Prostate gland (tissue), 2 donors: ENCODE results near the gene SUPT6H. TPM values are rescaled to one million over a fixed set of nuclear protein-coding genes. Genes with fewer than 3 reads are reported as not detected.

Experiments used
- DNase-seq: peaks from one replicate; pipeline ENCODE4 v3.0.0-alpha.2; 2019; ENCODE audit warnings: low spot score
- H3K27ac ChIP-seq, 2 donors: fragments of 200-600 bp; sonication (generic); 2 replicates each; pipeline ENCODE4 v1.5.1; 2017 to 2019
- H3K27me3 ChIP-seq: fragments of 200-600 bp; sonication (generic); replicated peaks from 2 replicates; pipeline ENCODE4 v1.5.1; 2019; ENCODE audit not compliant: insufficient read depth
- H3K36me3 ChIP-seq, 2 donors: fragments of 200-600 bp; sonication (generic); 1 replicate in 1 of 2; 2 replicates in 1 of 2; pipeline versions ENCODE4 v1.5.1 to v1.8.1; 2017 to 2019
- H3K4me1 ChIP-seq: fragments of 200-600 bp; sonication (generic); replicated peaks from 2 replicates; pipeline ENCODE4 v1.5.1; 2019
- H3K4me3 ChIP-seq, 2 donors: fragments of 200-600 bp; sonication (generic); 2 replicates each; pipeline ENCODE4 v1.5.1; 2017 to 2019
- H3K9me3 ChIP-seq: fragments of 200-600 bp; sonication (generic); 2 replicates; pipeline ENCODE4 v1.5.1; 2017
- POLR2A ChIP-seq: fragments of 450-650 bp; IDR thresholded peaks from one replicate; pipeline ENCODE4 v1.6.1; 2016; ENCODE audit warnings: antibody characterized with exemption, mild to moderate bottlenecking
- POLR2AphosphoS5 ChIP-seq: sonication (generic); formaldehyde crosslinking; IDR thresholded peaks from one replicate; pipeline ENCODE4 v1.6.1; 2017; ENCODE audit warnings: antibody characterized with exemption
- WGBS: methylation state at CpG from one replicate; pipeline ENCODE4 v1.1.5; 2018; 5-methylcytosine and 5-hydroxymethylcytosine counted together
- intact Hi-C: fragments of 100-400 bp; cut with DNase I; formaldehyde crosslinking; loops from one replicate; pipeline ENCODE4 v1.14.2; 2022
- total RNA-seq, 2 donors: library from RNA; depleted of rRNA; stranded (reverse); fragments of >200 nt; gene quantifications; one replicate each; pipeline ENCODE4 v1.1.0, GENCODE V29; 2016
- TF ChIP-seq, protein P1 (sequence below), 4 experiments: fragments of 200-600 bp in 2 of 4; fragments of 450-650 bp in 2 of 4; sonication (generic) in 2 of 4; IDR thresholded peaks; 1 replicate in 3 of 4; 2 replicates in 1 of 4; pipeline ENCODE4 v1.5.1; 2016 to 2019; ENCODE audit warnings: antibody characterized with exemption in 4 of 4, mild to moderate bottlenecking in 2 of 4, moderate library complexity in 2 of 4

Gene SUPT6H
- 100 to 1,000 TPM in 1 of 2 donors, 10 to 100 TPM in 1; 52.7 to 138 TPM for total RNA-seq

DNA sequence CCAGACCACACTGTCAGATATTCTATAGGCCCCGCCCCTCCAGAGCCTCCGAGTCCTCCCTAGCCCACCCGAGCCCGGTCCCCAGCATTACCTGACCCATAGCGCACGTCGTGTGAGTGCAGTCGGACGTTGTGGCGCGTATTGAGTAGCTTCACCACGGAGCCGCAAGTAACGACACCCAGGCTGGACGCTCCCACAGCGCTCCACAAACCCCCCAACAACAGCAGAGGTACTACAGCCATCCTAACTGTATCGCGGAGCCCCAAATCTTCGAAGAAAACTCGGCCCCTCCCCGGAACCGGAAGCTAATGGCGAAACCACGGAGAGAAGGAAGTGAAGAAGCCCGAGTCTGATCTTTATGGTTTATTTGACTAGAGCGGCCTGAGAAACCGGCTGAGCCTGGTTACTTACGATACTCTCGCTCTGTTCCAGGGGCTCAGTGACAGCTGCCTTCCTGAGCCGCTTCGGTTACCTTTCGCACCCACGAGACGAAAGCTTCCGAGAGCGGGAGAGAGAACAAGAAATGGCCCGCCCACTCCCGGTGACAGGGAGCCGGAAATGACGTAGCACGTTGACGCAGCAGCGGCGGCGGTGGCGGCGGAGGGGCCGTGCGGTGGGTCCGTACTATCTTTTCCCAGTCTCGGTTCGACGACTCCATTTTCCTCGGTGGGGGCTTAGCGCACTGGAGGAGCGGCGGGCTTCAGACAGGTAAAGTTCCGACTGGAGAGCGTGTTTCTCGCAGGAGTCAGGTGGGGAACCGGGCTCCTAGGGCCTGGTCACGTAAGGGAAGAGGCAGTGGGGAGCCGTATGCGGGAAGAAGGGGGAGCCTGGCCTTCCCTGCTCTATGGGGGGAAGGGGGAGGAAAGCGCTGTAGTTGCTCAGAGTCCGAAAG lies at the start of gene SUPT6H, which contains the start of gene SDF2:
SUPT6H (plus strand) TSS at position 571 of the 892 bp plus-strand sequence. CDS start 11,197 bp downstream, outside the sequence.
SDF2 (minus strand) TSS at position 272 of the 892 bp plus-strand sequence; CDS start at position 242, 30 bp downstream.
- no peaks in the 10 kb centered on the region for H3K27me3 ChIP-seq
- DNase-seq, result peak; percentile 90
- intact Hi-C loops, result loop anchor here (2.0 to 5.0 kb wide), 2 partner anchors 17 to 50 kb away; partner anchors contain the start of genes BLTP2 and PROCA1
- peaks cover 0 to 6% of the 10 kb centered on the region in 2 donors for H3K36me3 ChIP-seq
- WGBS, result under 1% methylated on average over 66 of the region's 66 CpGs
- TF ChIP-seq, protein P1, sequence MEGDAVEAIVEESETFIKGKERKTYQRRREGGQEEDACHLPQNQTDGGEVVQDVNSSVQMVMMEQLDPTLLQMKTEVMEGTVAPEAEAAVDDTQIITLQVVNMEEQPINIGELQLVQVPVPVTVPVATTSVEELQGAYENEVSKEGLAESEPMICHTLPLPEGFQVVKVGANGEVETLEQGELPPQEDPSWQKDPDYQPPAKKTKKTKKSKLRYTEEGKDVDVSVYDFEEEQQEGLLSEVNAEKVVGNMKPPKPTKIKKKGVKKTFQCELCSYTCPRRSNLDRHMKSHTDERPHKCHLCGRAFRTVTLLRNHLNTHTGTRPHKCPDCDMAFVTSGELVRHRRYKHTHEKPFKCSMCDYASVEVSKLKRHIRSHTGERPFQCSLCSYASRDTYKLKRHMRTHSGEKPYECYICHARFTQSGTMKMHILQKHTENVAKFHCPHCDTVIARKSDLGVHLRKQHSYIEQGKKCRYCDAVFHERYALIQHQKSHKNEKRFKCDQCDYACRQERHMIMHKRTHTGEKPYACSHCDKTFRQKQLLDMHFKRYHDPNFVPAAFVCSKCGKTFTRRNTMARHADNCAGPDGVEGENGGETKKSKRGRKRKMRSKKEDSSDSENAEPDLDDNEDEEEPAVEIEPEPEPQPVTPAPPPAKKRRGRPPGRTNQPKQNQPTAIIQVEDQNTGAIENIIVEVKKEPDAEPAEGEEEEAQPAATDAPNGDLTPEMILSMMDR (IDR thresholded peaks at IDR 0.05), result no peak
- TF ChIP-seq POLR2A (peak; percentile 89), POLR2AphosphoS5 (peak; percentile 92)
- H3K27ac ChIP-seq, result peak within 1 kb of the TSS; percentile 98 to 99
- H3K9me3 ChIP-seq, result no peaks in the 10 kb centered on the region
- H3K4me3 ChIP-seq, result peak within 1 kb of the TSS; percentile 78 to 84
- H3K4me1 ChIP-seq, result peaks cover 8% of the 10 kb centered on the region

DNA sequence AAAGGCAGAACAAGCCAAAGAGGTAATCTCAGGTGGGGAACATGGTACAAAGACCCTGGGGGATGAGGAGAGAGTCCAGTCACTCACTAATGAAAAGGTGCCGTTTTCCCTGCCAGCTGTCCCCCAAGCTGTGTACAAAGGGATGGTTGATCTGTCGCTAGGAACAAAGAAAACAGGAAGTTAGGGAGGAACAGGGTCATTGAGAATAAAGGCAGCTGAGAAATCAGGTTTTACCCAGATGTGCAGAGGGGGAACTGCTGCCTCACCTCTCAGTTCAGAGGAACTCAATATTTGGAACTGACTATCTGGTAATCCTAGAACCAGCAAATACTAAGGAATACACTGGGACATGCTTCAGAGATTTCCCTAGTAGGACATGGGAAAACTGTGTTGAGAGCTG lies 49.5 kb upstream of the SUPT6H start:
- H3K27me3 ChIP-seq, result no peaks in the 10 kb centered on the region
- H3K9me3 ChIP-seq, result no peaks in the 10 kb centered on the region
- no peaks in the 10 kb centered on the region for H3K4me1 ChIP-seq
- no peak overlapping the region for H3K27ac ChIP-seq
- H3K4me3 ChIP-seq, result no peak overlapping the region
- intact Hi-C loops, result loop anchor here (2.0 to 5.0 kb wide), 2 partner anchors 65 to 118 kb away; no protein-coding TSS in a partner anchor
- no peak for DNase-seq
- 53% methylated on average over 2 of the region's 2 CpGs for WGBS
- peaks cover 20 to 21% of the 10 kb centered on the region in 2 donors for H3K36me3 ChIP-seq
- TF ChIP-seq POLR2A (no peak), POLR2AphosphoS5 (no peak)
- TF ChIP-seq, protein P1 (IDR thresholded peaks at IDR 0.05), result no peak

DNA sequence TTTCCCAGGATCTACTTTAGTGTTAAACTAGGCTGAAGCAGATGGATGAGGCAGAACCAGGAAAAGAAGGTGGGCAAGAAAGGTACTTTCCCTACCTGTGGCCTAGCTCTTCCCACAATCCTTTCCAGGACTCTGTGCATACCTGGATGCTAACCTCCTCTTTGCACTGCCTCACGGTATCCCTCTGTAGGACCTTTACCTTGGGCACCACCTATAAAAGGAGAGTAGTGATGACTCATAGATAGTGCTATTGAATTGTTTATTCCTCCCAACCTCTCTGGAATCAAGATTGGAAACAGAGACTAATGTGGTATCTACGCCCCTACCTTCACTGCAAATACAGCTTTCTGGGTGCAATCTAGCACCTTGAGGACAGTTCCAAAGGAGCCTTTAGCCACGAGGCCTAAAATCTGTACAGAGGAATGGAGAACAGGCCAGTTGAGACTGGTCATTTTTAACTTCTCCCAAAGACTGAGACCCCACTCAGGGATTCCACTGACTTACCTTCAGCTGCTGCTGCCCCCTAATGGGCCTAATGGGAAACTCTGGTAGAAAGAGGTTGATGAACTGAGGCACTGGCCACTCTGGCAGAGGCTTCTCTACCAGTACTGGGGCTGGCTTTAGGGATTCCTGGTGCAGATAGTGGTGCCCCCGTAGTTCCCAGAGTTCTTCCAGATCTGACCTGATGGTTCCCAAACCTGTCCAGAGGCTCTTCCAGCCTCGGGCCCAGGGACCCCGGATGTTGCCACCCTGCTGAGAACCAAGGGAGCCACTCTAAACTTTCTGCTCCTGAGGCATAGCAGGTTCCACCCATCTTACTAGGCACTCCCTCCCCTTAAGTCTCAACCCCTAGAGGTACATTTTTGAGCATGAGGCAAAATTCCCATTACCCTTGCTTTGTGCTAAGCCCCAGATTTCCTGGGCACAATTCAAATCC lies 48.8 kb upstream of the SUPT6H start:
- 84% methylated on average over 6 of the region's 6 CpGs for WGBS
- peaks cover 21 to 25% of the 10 kb centered on the region in 2 donors for H3K36me3 ChIP-seq
- no peak for DNase-seq
- H3K27ac ChIP-seq, result no peak overlapping the region
- H3K27me3 ChIP-seq, result no peaks in the 10 kb centered on the region
- H3K9me3 ChIP-seq, result no peaks in the 10 kb centered on the region
- no peak overlapping the region for H3K4me3 ChIP-seq
- no peaks in the 10 kb centered on the region for H3K4me1 ChIP-seq
- TF ChIP-seq, protein P1 (IDR thresholded peaks at IDR 0.05), result peak; percentile 12 to 58 (median 38)
- TF ChIP-seq POLR2A, result no peak
- intact Hi-C loops, result loop anchor here (2.0 to 5.0 kb wide), 2 partner anchors 66 to 118 kb away; no protein-coding TSS in a partner anchor

DNA sequence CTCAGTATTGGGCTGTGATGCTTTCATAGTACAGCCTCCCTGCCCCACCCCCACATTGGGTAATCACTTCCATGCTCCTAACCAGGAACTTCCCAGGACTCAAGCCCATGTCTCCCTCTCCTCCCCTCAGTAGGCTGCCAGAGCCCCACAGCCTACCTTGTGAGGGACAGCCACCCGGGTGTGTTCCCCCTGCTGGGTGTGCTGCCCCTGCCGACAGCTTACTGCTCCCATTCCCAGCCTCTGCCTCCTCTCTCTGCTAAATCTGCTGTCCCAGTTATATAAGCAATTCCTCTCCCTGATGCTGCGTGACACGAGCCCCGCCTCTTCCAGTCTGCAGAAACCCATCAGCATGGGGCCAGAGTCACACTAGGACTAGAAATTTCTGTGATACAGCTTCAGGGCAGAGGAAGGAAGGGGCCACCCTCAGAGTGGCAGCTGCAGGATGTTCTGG lies 48.0 kb upstream of the SUPT6H start, which contains the start of gene RSKR:
RSKR (minus strand) TSS at position 255 of the 451 bp plus-strand sequence; CDS start at position 231, 24 bp downstream.
- 82% methylated on average over 5 of the region's 5 CpGs for WGBS
- Histone ChIP-seq H3K27ac (no peak within 1 kb of the TSS), H3K36me3 (peaks cover 27 to 31% of the 10 kb centered on the region in 2 donors), H3K4me3 (no peak within 1 kb of the TSS), H3K27me3 (no peaks in the 10 kb centered on the region), H3K9me3 (no peaks in the 10 kb centered on the region), H3K4me1 (no peaks in the 10 kb centered on the region)
- TF ChIP-seq, protein P1 (IDR thresholded peaks at IDR 0.05), result no peak
- TF ChIP-seq POLR2A (no peak), POLR2AphosphoS5 (no peak)
- DNase-seq, result no peak
- intact Hi-C loops, result loop anchor here (2.0 to 5.0 kb wide), 2 partner anchors 67 to 119 kb away; no protein-coding TSS in a partner anchor
